Cardiac muscle cell (in vitro differentiated cells and primary cell): ENCODE results near the gene C13orf42. TPM values are rescaled to one million over a fixed set of nuclear protein-coding genes. Genes with fewer than 3 reads are reported as not detected.

Source experiments
- DNase-seq, 2 donors: peaks; one replicate each; pipeline versions ENCODE4 v3.0.0 to v3.0.0-alpha.2; 2010 to 2017; ENCODE audit warnings: low read depth in 1 of 2, low spot score in 1 of 2
- H3K27ac ChIP-seq: fragments of 200-600 bp; sonication (generic); 2 replicates; pipeline ENCODE4 v1.5.1; 2016
- H3K27me3 ChIP-seq: fragments of 200-600 bp; sonication (generic); 2 replicates; pipeline ENCODE4 v1.6.0; 2016; ENCODE audit warnings: control low read depth
- H3K36me3 ChIP-seq: fragments of 200-600 bp; sonication (generic); 2 replicates; pipeline ENCODE4 v1.5.1; 2016; ENCODE audit warnings: control low read depth
- H3K4me1 ChIP-seq: fragments of 200-600 bp; sonication (generic); 2 replicates; pipeline ENCODE4 v1.8.1; 2017; ENCODE audit warnings: low read depth, mild to moderate bottlenecking, mixed run types
- H3K4me3 ChIP-seq: fragments of 200-600 bp; sonication (generic); 2 replicates; pipeline ENCODE4 v1.5.1; 2016; ENCODE audit warnings: mild to moderate bottlenecking
- H3K9me3 ChIP-seq: fragments of 200-600 bp; sonication (generic); 2 replicates; pipeline ENCODE4 v1.5.1; 2017; ENCODE audit warnings: low read depth, mild to moderate bottlenecking, control low read depth
- polyA plus RNA-seq: library from polyadenylated mRNA; unstranded; fragments of >200 nt; fragmentation: Nextera tagmentation; extraction: Ambion mirVana; gene quantifications from 2 replicates; pipeline ENCODE4 v1.2.1, GENCODE V29; 2016
- total RNA-seq: library from RNA; depleted of rRNA; stranded (reverse); fragments of >200 nt; gene quantifications from 2 replicates; pipeline ENCODE4 v1.2.3, GENCODE V29; 2016
- TF ChIP-seq, protein P1 (sequence below): IDR thresholded peaks from 2 replicates; pipeline ENCODE4 v1.5.1; 2012; ENCODE audit warnings: low read depth, mild to moderate bottlenecking, low read length

Gene C13orf42
- total and polyA plus RNA-seq, 2 experiments from 2014 or later, result not detected

DNA sequence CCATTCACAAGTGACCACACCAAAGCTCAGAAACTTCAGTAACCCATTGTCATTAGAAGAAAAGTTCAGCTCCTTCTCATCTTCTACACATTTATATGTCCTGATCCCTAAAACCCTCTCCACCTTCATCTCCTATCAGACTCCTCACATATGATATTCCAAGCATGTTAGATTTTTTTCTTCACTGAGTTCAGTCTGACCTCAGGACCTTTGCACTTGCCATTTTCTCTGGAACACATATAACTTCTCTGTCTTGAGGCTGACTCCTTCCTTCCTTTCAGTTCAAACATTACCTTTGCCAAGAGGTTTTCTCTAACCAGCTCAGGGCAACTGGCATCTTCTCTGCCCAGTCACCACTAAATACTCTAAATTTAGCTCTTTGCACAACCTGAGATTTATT lies 54.1 kb downstream of the C13orf42 start:
- no peaks in the 10 kb centered on the region for H3K27me3 ChIP-seq
- no peak overlapping the region for H3K27ac ChIP-seq
- H3K4me3 ChIP-seq, result no peak overlapping the region
- H3K9me3 ChIP-seq, result no peaks in the 10 kb centered on the region
- DNase-seq, result no peak
- H3K4me1 ChIP-seq, result peaks cover 15% of the 10 kb centered on the region
- no peaks in the 10 kb centered on the region for H3K36me3 ChIP-seq
- TF ChIP-seq, protein P1, sequence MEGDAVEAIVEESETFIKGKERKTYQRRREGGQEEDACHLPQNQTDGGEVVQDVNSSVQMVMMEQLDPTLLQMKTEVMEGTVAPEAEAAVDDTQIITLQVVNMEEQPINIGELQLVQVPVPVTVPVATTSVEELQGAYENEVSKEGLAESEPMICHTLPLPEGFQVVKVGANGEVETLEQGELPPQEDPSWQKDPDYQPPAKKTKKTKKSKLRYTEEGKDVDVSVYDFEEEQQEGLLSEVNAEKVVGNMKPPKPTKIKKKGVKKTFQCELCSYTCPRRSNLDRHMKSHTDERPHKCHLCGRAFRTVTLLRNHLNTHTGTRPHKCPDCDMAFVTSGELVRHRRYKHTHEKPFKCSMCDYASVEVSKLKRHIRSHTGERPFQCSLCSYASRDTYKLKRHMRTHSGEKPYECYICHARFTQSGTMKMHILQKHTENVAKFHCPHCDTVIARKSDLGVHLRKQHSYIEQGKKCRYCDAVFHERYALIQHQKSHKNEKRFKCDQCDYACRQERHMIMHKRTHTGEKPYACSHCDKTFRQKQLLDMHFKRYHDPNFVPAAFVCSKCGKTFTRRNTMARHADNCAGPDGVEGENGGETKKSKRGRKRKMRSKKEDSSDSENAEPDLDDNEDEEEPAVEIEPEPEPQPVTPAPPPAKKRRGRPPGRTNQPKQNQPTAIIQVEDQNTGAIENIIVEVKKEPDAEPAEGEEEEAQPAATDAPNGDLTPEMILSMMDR, result no peak

DNA sequence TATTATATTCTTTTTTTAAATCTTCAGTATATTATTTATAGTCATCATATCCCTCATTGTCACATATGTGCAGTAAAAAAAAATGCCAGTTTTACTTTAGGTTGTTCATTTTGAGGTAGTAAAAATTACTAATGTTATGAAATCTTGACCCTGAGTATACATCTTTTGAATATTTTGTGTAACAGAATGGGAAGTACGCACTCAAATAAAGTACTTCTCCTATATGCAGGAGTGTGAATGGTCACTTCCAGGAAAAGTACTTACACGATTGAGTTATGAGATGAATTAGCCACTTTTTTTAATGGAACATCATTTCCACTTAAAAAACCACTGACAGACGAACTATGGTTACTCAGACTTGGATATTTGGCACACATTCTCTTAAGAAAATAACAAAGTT lies 58.5 kb downstream of the C13orf42 start:
- no peak overlapping the region for H3K27ac ChIP-seq
- H3K27me3 ChIP-seq, result no peaks in the 10 kb centered on the region
- H3K36me3 ChIP-seq, result no peaks in the 10 kb centered on the region
- no peaks in the 10 kb centered on the region for H3K4me1 ChIP-seq
- DNase-seq, result no peak
- TF ChIP-seq, protein P1, result no peak
- H3K4me3 ChIP-seq, result no peak overlapping the region
- H3K9me3 ChIP-seq, result no peaks in the 10 kb centered on the region

DNA sequence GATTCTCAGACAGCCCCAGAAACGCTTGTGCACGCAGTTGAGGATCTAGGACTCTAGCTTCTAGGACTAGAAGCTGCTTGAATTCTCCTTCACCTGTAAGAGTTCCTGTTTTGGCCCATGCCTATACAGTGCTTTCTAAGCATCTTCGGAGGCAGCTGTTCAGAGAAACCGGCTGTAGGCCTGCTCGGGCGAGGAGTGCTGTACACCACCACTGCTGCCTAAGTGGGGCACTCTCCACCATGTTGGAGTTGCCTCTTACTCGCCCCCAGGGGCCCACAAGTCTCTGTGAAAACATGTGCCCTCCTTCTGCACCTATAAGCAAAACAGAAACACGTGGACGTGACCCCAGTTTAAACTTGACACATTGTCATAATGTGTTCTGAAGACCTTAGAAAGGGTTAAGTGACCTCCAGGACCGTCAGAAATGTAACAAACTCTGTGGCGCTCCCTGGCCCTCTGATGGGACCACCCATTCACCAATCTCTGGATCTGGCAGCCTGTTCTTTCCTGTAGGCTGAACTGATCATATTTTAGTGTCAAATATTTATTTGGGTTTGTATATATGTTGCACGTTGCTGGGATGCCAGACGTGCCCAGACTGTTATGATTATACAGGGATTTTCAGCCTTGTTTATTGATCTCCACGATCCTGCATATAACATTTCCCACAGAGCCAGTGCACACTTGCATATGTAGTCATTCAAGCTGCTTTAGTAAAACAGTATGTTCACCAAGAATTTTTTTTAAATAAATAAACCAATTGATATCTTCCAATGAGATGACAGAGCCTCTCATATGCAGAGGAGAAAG lies 60.8 kb downstream of the C13orf42 start:
- Histone ChIP-seq H3K36me3 (no peaks in the 10 kb centered on the region), H3K9me3 (no peaks in the 10 kb centered on the region), H3K4me1 (no peaks in the 10 kb centered on the region), H3K4me3 (no peak overlapping the region), H3K27me3 (no peaks in the 10 kb centered on the region), H3K27ac (no peak overlapping the region)
- DNase-seq, result no peak
- TF ChIP-seq, protein P1, result no peak

DNA sequence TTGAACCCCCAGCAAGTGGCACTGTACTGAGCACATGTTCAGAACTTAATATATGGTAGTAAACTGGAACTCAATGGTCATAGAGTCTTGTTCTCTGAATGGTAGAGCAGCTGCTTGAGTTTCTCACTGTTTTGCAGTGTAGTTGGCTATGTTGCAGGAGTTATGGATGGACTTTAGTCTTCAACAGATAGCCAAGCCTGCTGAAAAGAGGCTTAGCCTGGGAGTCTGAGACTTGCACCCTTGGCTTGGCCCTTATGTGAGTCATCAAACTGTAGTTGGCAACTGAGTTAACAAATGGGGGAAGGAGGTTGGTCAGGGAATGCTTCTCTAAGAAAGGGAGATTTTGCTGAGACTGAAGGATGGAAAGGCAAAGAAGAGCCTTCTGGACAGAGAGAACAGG lies 62.5 kb downstream of the C13orf42 start:
- DNase-seq, result no peak
- Histone ChIP-seq H3K36me3 (no peaks in the 10 kb centered on the region), H3K9me3 (no peaks in the 10 kb centered on the region), H3K27me3 (no peaks in the 10 kb centered on the region), H3K4me3 (no peak overlapping the region), H3K4me1 (no peaks in the 10 kb centered on the region), H3K27ac (no peak overlapping the region)
- TF ChIP-seq, protein P1, result no peak

DNA sequence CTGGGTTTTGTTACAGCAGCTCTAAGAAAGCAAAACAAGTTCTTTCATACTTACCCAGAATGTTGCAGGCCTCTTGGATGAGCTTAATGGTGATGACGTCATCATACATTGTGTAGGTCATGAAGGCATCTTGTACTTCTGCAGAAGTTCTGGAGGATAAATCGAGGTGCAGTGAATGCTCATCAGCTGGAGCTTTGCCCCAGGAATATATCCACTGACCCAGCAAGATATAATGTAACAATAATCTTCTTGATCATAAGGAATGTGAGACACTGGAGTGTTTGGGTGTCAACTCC lies 63.0 kb downstream of the C13orf42 start:
- H3K9me3 ChIP-seq, result no peaks in the 10 kb centered on the region
- TF ChIP-seq, protein P1, result no peak

More for the DNA sequence above, 63.0 kb downstream of the C13orf42 start:
- Histone ChIP-seq H3K4me3 (no peak overlapping the region), H3K27ac (no peak overlapping the region), H3K27me3 (no peaks in the 10 kb centered on the region), H3K4me1 (no peaks in the 10 kb centered on the region), H3K36me3 (no peaks in the 10 kb centered on the region)
- no peak for DNase-seq
